ENCODE results near the gene CD7. TPM values are rescaled to one million over a fixed set of nuclear protein-coding genes. Genes with fewer than 3 reads are reported as not detected.

The CD7 gene
- total RNA-seq, 2 experiments from 2014 or later: 289 to 292 TPM

- H3K4me3 Mint-ChIP-seq: peak overlapping the region; percentile 73
- no peaks in the 10 kb centered on the region for H3K27me3 Mint-ChIP-seq
- H3K27ac Mint-ChIP-seq: peak overlapping the region; percentile 88
- no peaks in the 10 kb centered on the region for H3K9me3 Mint-ChIP-seq
- peaks cover 38% of the 10 kb centered on the region for H3K4me1 Mint-ChIP-seq (ENCODE audit: low read depth)
- POLR2A ChIA-PET: interaction anchor here (0.6 to 2.2 kb wide), 23 partner anchors 9 to 165 kb away, joined by 3 to 12 read pairs (median 4); partner anchors contain the start of genes CD7, CSNK1D and SLC16A3
- peaks cover 7% of the 10 kb centered on the region for H3K36me3 Mint-ChIP-seq (ENCODE audit: low read depth)
- DNase-seq (peak; percentile 97), ATAC-seq (peak; percentile 94)
- intact Hi-C loops (cut with micrococcal nuclease): no loop called here
- CTCF ChIA-PET: interaction anchor here (1.0 to 1.6 kb wide), 6 partner anchors 9 to 56 kb away, joined by 3 to 5 read pairs (median 4); no protein-coding TSS in a partner anchor
- TF ChIP-seq, protein P1, sequence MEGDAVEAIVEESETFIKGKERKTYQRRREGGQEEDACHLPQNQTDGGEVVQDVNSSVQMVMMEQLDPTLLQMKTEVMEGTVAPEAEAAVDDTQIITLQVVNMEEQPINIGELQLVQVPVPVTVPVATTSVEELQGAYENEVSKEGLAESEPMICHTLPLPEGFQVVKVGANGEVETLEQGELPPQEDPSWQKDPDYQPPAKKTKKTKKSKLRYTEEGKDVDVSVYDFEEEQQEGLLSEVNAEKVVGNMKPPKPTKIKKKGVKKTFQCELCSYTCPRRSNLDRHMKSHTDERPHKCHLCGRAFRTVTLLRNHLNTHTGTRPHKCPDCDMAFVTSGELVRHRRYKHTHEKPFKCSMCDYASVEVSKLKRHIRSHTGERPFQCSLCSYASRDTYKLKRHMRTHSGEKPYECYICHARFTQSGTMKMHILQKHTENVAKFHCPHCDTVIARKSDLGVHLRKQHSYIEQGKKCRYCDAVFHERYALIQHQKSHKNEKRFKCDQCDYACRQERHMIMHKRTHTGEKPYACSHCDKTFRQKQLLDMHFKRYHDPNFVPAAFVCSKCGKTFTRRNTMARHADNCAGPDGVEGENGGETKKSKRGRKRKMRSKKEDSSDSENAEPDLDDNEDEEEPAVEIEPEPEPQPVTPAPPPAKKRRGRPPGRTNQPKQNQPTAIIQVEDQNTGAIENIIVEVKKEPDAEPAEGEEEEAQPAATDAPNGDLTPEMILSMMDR (IDR thresholded peaks at IDR 0.05): no peak
Observed at GRCh38 chr17:82292251-82293154, 24.9 kb downstream of the CD7 start.

DNA sequence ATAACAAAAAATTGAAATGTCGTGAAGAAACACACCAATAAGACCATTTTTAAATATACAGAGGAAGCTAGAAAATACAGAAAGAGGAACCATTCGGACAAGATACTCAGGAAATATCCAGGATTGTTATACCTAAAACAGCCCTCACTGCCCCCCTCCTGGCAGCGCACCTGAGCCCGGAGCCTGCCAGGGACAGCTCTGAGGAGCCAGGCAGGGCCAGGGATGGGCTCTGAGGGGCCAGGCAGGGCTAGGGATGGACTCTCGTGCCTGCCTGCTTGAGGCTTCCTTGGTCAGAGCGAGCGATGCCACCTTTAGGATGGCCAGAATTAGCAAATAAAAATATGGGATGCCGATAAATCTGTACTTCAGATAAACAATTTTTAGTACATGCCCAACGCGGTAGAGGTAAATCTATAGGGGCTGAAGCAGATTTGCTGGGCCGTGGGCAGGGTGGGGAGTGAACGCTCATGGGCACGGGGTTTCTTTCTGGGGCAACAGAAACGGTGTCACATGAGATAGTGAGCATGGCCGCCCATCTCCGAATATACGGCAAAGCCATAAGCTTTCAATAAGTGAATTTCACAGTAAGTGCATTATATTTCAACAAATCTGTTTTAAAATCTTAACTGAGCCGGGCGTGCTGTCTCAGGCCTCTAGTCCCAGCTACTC, 25.7 kb downstream of the CD7 start:
- TF ChIP-seq, protein P1 (IDR thresholded peaks at IDR 0.05): no peak
- Mint-ChIP-seq H3K27ac (peak overlapping the region; percentile 79), H3K4me1 (ENCODE audit: low read depth) (peaks cover 30% of the 10 kb centered on the region), H3K9me3 (no peaks in the 10 kb centered on the region), H3K4me3 (peak overlapping the region; percentile 71), H3K36me3 (ENCODE audit: low read depth) (peaks cover 7% of the 10 kb centered on the region), H3K27me3 (no peaks in the 10 kb centered on the region)
- CTCF ChIA-PET: interaction anchor here (1.1 to 1.6 kb wide), 6 partner anchors 24 to 261 kb away, joined by 3 to 5 read pairs (median 4); no protein-coding TSS in a partner anchor
- ATAC-seq (no peak), DNase-seq (no peak)
- intact Hi-C loops (cut with micrococcal nuclease): no loop called here
- POLR2A ChIA-PET: interaction anchor here (0.6 to 2.2 kb wide), 22 partner anchors 9 to 165 kb away, joined by 3 to 12 read pairs (median 4); partner anchors contain the start of genes CD7, CSNK1D and SLC16A3

DNA sequence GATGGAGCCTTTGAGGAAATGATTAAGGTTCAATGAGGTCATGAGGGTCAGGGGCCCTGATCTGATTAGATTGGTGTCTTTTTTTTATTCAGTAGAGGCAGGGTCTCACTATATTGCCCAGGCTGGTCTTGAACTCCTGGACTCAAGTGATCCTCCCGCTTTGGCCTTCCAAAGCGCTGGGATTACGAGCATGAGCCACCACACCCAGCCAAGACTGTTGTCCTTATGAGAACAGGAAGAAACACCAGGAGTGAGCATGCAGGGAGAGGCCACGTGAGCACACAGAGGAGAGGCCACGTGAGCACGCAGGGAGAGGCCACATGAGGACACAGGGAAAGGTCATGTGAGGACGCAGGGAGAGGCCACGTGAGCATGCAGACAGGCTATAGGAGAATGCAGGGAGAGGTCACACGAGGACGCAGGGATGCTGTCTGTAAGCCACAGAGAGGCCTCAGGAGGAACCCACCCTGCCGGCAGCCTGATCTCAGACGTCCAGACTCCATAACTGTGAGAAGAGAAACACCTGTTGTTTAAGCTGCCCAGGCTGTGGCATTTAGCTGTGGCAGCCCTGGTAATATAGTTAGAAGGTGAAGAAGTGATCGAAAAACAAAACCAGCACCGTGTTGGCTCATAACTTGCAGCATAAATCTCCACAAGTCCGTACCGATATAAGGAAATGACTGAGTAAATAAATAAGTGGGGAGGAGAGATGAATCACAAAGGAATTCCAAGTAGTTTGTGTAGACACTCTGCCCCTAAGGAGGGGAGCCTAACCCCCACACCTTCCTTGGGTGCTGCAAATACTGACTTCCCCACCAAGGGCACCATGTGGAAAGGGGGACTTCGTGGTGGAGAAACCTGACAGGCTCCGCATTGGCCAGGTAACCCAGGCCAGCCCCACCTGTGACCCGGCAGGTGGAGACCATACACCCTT, 29.3 kb downstream of the CD7 start:
- DNase-seq (no peak), ATAC-seq (no peak)
- POLR2A ChIA-PET: interaction anchor here (0.8 kb wide), 1 partner anchor 46 kb away, joined by 3 read pairs; no protein-coding TSS in a partner anchor
- peaks cover 2% of the 10 kb centered on the region for H3K36me3 Mint-ChIP-seq (ENCODE audit: low read depth)
- no peak overlapping the region for H3K4me3 Mint-ChIP-seq
- H3K27ac Mint-ChIP-seq: no peak overlapping the region
- CTCF ChIA-PET: interaction anchor here (0.9 to 1.1 kb wide), 2 partner anchors 13 to 82 kb away, joined by 3 read pairs; no protein-coding TSS in a partner anchor
- peaks cover 15% of the 10 kb centered on the region for H3K4me1 Mint-ChIP-seq (ENCODE audit: low read depth)
- no peaks in the 10 kb centered on the region for H3K27me3 Mint-ChIP-seq
- H3K9me3 Mint-ChIP-seq: no peaks in the 10 kb centered on the region
- TF ChIP-seq, protein P1 (IDR thresholded peaks at IDR 0.05): no peak
- intact Hi-C loops (cut with micrococcal nuclease): no loop called here

GRCh38 chr17:82287013-82287867, 30.2 kb downstream of the CD7 start:
- Mint-ChIP-seq H3K9me3 (no peaks in the 10 kb centered on the region), H3K4me1 (ENCODE audit: low read depth) (peaks cover 18% of the 10 kb centered on the region), H3K36me3 (ENCODE audit: low read depth) (peaks cover 2% of the 10 kb centered on the region), H3K4me3 (no peak overlapping the region), H3K27me3 (no peaks in the 10 kb centered on the region), H3K27ac (no peak overlapping the region)
- TF ChIP-seq, protein P1 (IDR thresholded peaks at IDR 0.05): no peak
- ChIA-PET CTCF (interaction anchor here (0.9 to 1.1 kb wide), 2 partner anchors 12 to 81 kb away, joined by 3 read pairs; no protein-coding TSS in a partner anchor), POLR2A (interaction anchor here (0.8 kb wide), 1 partner anchor 45 kb away, joined by 3 read pairs; no protein-coding TSS in a partner anchor)
- no peak for DNase-seq
- intact Hi-C loops (cut with micrococcal nuclease): no loop called here
- ATAC-seq: no peak
